Stomach smooth muscle (tissue), 2 donors: ENCODE measurements around the gene CSF1.

Experiments used
- H3K27ac ChIP-seq: one replicate; pipeline ENCODE4 v1.7.0; 2013; ENCODE audit warnings: mild to moderate bottlenecking, low read length, inconsistent platforms
- H3K27me3 ChIP-seq, 2 donors: one replicate each; pipeline ENCODE4 v1.7.0; 2013; ENCODE audit warnings: low read length in 2 of 2; ENCODE audit not compliant: insufficient read depth in 2 of 2, control insufficient read depth in 1 of 2
- H3K36me3 ChIP-seq, 2 donors: one replicate each; pipeline ENCODE4 v1.7.0; 2013; ENCODE audit warnings: low read length in 2 of 2; ENCODE audit not compliant: control insufficient read depth in 2 of 2, insufficient read depth in 2 of 2
- H3K4me1 ChIP-seq: one replicate; pipeline ENCODE4 v1.7.0; 2013; ENCODE audit warnings: low read length; ENCODE audit not compliant: control insufficient read depth, insufficient read depth
- H3K4me3 ChIP-seq, 2 donors: one replicate each; pipeline ENCODE4 v1.7.0; 2013; ENCODE audit warnings: low read length in 2 of 2
- H3K9ac ChIP-seq, 2 donors: one replicate each; pipeline ENCODE4 v1.7.0; 2013; ENCODE audit warnings: low read length in 2 of 2, mild to moderate bottlenecking in 1 of 2
- H3K9me3 ChIP-seq, 2 donors: one replicate each; pipeline ENCODE4 v1.7.0; 2013; ENCODE audit warnings: low read length in 2 of 2; ENCODE audit not compliant: control insufficient read depth in 2 of 2
- donor health status: healthy.
- donor health status: Pancreatic carcinoma.

The CSF1 gene

GRCh38 chr1:109931189-109931731 is 20.6 kb downstream of the CSF1 start:
- no peak overlapping the region for H3K27ac ChIP-seq
- H3K4me3 ChIP-seq, result no peak overlapping the region
- H3K4me1 ChIP-seq, result peaks cover 61% of the 10 kb centered on the region
- no peaks in the 10 kb centered on the region for H3K9me3 ChIP-seq
- peaks cover 14 to 19% of the 10 kb centered on the region in 2 donors for H3K36me3 ChIP-seq
- no peaks in the 10 kb centered on the region for H3K27me3 ChIP-seq
- no peak overlapping the region for H3K9ac ChIP-seq

DNA sequence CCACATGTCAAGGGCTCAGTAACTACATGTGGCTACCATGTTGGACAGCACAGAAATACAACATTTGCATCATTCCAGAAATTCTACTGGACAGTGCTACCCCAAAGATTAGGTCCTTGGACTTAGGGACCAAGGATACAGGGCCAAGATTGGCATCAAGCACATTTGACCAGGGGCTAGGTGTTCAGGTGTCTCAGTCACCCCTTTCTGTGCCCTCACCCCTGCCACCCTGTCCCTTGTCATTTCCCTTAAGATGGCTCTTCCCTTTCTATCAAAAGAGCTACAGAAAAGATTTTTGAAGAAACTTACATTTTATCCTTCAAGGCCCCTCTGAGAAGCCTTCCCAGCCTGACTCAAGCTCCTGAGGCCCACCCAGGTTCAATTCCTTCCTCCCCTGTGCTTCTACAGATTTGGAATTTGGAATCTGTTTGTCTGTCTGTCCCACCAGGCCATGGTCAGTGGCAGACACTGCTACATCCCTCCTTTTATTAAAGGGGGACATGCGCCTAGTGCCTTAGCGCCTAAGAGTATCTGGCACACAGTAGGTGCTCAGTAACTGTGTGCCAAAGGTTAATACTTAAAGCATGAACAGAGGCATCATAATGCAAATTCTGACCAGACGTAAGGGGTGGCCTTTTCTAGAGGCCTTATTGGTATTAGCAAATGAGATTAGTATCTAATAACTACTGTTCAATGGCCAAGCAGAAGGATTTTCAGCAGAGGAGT is 21.4 kb downstream of the CSF1 start:
- Histone ChIP-seq H3K9ac (no peak overlapping the region), H3K27me3 (no peaks in the 10 kb centered on the region), H3K36me3 (peaks cover 13 to 15% of the 10 kb centered on the region in 2 donors), H3K27ac (no peak overlapping the region), H3K4me3 (no peak overlapping the region), H3K9me3 (no peaks in the 10 kb centered on the region), H3K4me1 (peaks cover 57% of the 10 kb centered on the region)

GRCh38 chr1:109932679-109933078 is 22.0 kb downstream of the CSF1 start:
- H3K36me3 ChIP-seq, result peaks cover 13 to 15% of the 10 kb centered on the region in 2 donors
- H3K4me3 ChIP-seq, result no peak overlapping the region
- no peak overlapping the region for H3K9ac ChIP-seq
- H3K9me3 ChIP-seq, result no peaks in the 10 kb centered on the region
- no peaks in the 10 kb centered on the region for H3K27me3 ChIP-seq
- H3K4me1 ChIP-seq, result peaks cover 54% of the 10 kb centered on the region
- no peak overlapping the region for H3K27ac ChIP-seq

GRCh38 chr1:109933856-109934711 is 23.4 kb downstream of the CSF1 start:
- Histone ChIP-seq H3K36me3 (peaks cover 6 to 11% of the 10 kb centered on the region in 2 donors), H3K9ac (no peak overlapping the region), H3K4me3 (no peak overlapping the region), H3K27ac (no peak overlapping the region), H3K9me3 (no peaks in the 10 kb centered on the region), H3K27me3 (no peaks in the 10 kb centered on the region), H3K4me1 (peaks cover 40% of the 10 kb centered on the region)

DNA sequence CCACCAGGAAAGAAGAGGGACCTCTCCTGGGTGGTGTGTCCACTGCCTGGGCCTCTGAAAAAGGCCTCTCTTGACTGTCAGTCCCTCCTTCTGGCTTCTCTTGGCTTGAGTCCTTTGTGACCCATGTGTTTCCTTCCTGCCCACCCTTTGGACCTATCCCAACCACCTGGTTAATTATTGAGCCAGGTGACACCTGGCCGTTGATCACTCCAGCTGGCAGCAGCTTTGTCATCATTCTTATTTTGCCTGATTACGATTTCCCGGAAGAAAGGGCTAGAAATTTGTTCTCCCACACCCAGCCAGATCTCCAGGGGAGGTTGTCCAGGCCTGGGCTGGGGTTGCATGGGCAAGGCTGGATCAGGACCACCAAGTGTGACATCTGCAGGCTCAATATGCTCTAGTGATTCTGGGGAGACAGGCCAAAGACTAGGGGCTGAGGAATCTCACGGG is 24.8 kb downstream of the CSF1 start:
- H3K9ac ChIP-seq, result no peak overlapping the region
- H3K9me3 ChIP-seq, result no peaks in the 10 kb centered on the region
- no peaks in the 10 kb centered on the region for H3K27me3 ChIP-seq
- H3K27ac ChIP-seq, result no peak overlapping the region
- H3K36me3 ChIP-seq, result no peaks in the 10 kb centered on the region
- H3K4me3 ChIP-seq, result no peak overlapping the region
- H3K4me1 ChIP-seq, result peaks cover 26% of the 10 kb centered on the region

DNA sequence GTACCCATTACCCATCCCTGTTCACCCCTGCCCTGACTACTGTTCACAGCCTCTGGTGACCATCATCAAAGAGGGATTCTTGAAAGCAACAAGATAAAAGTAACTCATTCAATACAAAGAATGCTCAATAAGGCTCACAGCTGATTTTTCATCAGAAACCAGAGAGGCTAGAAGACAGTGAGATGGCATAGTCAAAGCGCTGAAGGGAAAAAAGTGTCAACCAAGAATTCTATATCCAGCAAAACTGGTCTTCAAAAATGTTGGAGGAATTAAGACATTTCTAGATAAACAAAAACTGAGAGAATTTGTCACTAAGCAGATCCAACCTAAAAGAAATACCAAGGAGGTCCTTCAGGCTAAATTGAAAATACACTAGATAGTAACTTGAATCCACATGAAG is 27.1 kb downstream of the CSF1 start:
- Histone ChIP-seq H3K36me3 (no peaks in the 10 kb centered on the region), H3K27me3 (no peaks in the 10 kb centered on the region), H3K27ac (no peak overlapping the region), H3K9me3 (no peaks in the 10 kb centered on the region), H3K4me1 (peaks cover 11% of the 10 kb centered on the region), H3K9ac (no peak overlapping the region), H3K4me3 (no peak overlapping the region)

- no peak overlapping the region for H3K4me3 ChIP-seq
- H3K27me3 ChIP-seq, result no peaks in the 10 kb centered on the region
- no peaks in the 10 kb centered on the region for H3K36me3 ChIP-seq
- peaks cover 11% of the 10 kb centered on the region for H3K4me1 ChIP-seq
- H3K9me3 ChIP-seq, result no peaks in the 10 kb centered on the region
- no peak overlapping the region for H3K9ac ChIP-seq
- no peak overlapping the region for H3K27ac ChIP-seq
Measured at GRCh38 chr1:109938556-109938955, 27.9 kb downstream of the CSF1 start.

GRCh38 chr1:109942434-109942833 is 31.8 kb downstream of the CSF1 start:
- Histone ChIP-seq H3K4me1 (no peaks in the 10 kb centered on the region), H3K9ac (no peak overlapping the region), H3K36me3 (no peaks in the 10 kb centered on the region), H3K27ac (no peak overlapping the region), H3K9me3 (no peaks in the 10 kb centered on the region), H3K27me3 (no peaks in the 10 kb centered on the region), H3K4me3 (no peak overlapping the region)

DNA sequence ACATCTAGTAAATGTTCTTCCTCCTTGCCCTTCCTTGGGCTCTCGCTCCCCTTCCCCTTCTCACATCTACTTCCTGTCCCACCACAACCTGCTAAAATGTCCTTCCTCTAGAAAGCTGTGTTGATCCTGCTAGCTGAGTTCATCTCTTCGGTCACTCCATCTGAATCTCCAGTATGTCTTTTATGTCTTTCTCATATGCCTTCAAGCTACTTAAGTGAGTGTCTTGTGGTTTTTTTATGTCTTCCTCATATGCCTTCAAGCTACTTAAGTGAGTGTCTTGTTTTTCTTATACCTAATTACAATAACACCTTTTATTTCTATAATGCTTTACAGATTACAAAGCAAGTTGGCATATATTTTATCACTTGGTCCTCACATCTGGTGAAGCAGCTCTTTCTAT is 33.9 kb downstream of the CSF1 start:
- Histone ChIP-seq H3K4me3 (no peak overlapping the region), H3K4me1 (no peaks in the 10 kb centered on the region), H3K27ac (no peak overlapping the region), H3K9ac (no peak overlapping the region), H3K9me3 (no peaks in the 10 kb centered on the region), H3K27me3 (no peaks in the 10 kb centered on the region), H3K36me3 (no peaks in the 10 kb centered on the region)

GRCh38 chr1:109946511-109946910 is 35.9 kb downstream of the CSF1 start:
- Histone ChIP-seq H3K27ac (no peak overlapping the region), H3K36me3 (no peaks in the 10 kb centered on the region), H3K27me3 (no peaks in the 10 kb centered on the region), H3K4me3 (no peak overlapping the region), H3K4me1 (no peaks in the 10 kb centered on the region), H3K9ac (no peak overlapping the region), H3K9me3 (no peaks in the 10 kb centered on the region)
